GM23248 (cell line): ENCODE measurements around the gene ANKRD13C. TPM values are rescaled to one million over a fixed set of nuclear protein-coding genes. Genes with fewer than 3 reads are reported as not detected.

ENCODE experiments used
- DNase-seq: peaks from one replicate; pipeline ENCODE4 v3.0.0-alpha.2; 2015
- H2AFZ ChIP-seq: fragments of 200-600 bp; sonication (generic); 2 replicates; pipeline ENCODE4 v1.6.1; 2016; ENCODE audit warnings: antibody characterized with exemption
- H3F3A ChIP-seq: fragments of 200-600 bp; sonication (generic); 2 replicates; pipeline ENCODE4 v1.6.1; 2016; ENCODE audit warnings: mild to moderate bottlenecking, antibody characterized with exemption, mixed run types; ENCODE audit not compliant: insufficient read depth
- H3K27ac ChIP-seq: fragments of 200-600 bp; sonication (generic); 2 replicates; pipeline ENCODE4 v1.5.1; 2016; ENCODE audit warnings: mild to moderate bottlenecking
- H3K27me3 ChIP-seq: fragments of 200-600 bp; sonication (generic); replicated peaks from 2 replicates; pipeline ENCODE4 v1.6.1; 2016; ENCODE audit warnings: mild to moderate bottlenecking; ENCODE audit not compliant: insufficient read depth
- H3K36me3 ChIP-seq: fragments of 200-600 bp; sonication (generic); 2 replicates; pipeline ENCODE4 v1.6.1; 2016; ENCODE audit warnings: low read depth, mild to moderate bottlenecking
- H3K4me1 ChIP-seq: fragments of 200-600 bp; sonication (generic); 2 replicates; pipeline ENCODE4 v1.6.1; 2016; ENCODE audit warnings: mild to moderate bottlenecking; ENCODE audit not compliant: insufficient read depth
- H3K4me2 ChIP-seq: fragments of 200-600 bp; sonication (generic); one replicate; pipeline ENCODE4 v1.6.1; 2016; ENCODE audit warnings: mild to moderate bottlenecking; ENCODE audit not compliant: unreplicated experiment
- H3K4me3 ChIP-seq: fragments of 200-600 bp; sonication (generic); 2 replicates; pipeline ENCODE4 v1.5.1; 2016; ENCODE audit warnings: mild to moderate bottlenecking
- H3K79me2 ChIP-seq: fragments of 200-600 bp; sonication (generic); 2 replicates; pipeline ENCODE4 v1.6.1; 2016; ENCODE audit warnings: mild to moderate bottlenecking; ENCODE audit not compliant: insufficient read depth
- H3K9ac ChIP-seq: fragments of 200-600 bp; sonication (generic); 2 replicates; pipeline ENCODE4 v1.6.1; 2016; ENCODE audit warnings: mild to moderate bottlenecking
- H3K9me2 ChIP-seq: fragments of 200-600 bp; sonication (generic); 2 replicates; pipeline ENCODE4 v1.6.1; 2016; ENCODE audit warnings: mixed run types, mild to moderate bottlenecking, moderate library complexity; ENCODE audit not compliant: insufficient read depth
- H3K9me3 ChIP-seq: fragments of 200-600 bp; sonication (generic); one replicate; pipeline ENCODE4 v1.6.1; 2017; ENCODE audit warnings: low read depth
- H4K20me1 ChIP-seq: fragments of 200-600 bp; sonication (generic); 2 replicates; pipeline ENCODE4 v1.6.0; 2016; ENCODE audit not compliant: insufficient read depth
- EZH2 ChIP-seq: fragments of 200-600 bp; sonication (generic); IDR thresholded peaks from 2 replicates; pipeline ENCODE4 v1.6.1; 2018; ENCODE audit warnings: antibody characterized with exemption, mild to moderate bottlenecking; ENCODE audit not compliant: insufficient read depth, poor library complexity, severe bottlenecking
- EZH2phosphoT487 ChIP-seq: fragments of 200-600 bp; sonication (generic); IDR thresholded peaks from 2 replicates; pipeline ENCODE4 v1.6.1; 2018; ENCODE audit warnings: antibody characterized with exemption, moderate library complexity, mild to moderate bottlenecking, low read depth; ENCODE audit not compliant: insufficient read depth
- WGBS, 2 experiments: methylation state at CpG; one replicate each; pipeline ENCODE4 v1.1.6; 2015 to 2017; ENCODE audit warnings: low lambda C conversion rate in 2 of 2, low coverage in 1 of 2; ENCODE audit errors: missing lambda C conversion rate in 2 of 2; 5-methylcytosine and 5-hydroxymethylcytosine counted together
- in situ Hi-C: fragments of 300-500 bp; cut with MboI; formaldehyde crosslinking; loops from 2 replicates; pipeline ENCODE4 v1.15.0; 2020
- polyA plus RNA-seq: library from polyadenylated mRNA; unstranded; fragments of >200 nt; fragmentation: Nextera tagmentation; extraction: Ambion mirVana; gene quantifications from 2 replicates; pipeline ENCODE4 v1.2.1, GENCODE V29; 2016
- total RNA-seq: library from RNA; depleted of rRNA; stranded (reverse); fragments of >200 nt; shearing (Covaris generic); gene quantifications from 2 replicates; pipeline ENCODE4 v1.2.3, GENCODE V29; 2014

Gene ANKRD13C
- total and polyA plus RNA-seq, 2 experiments from 2014 or later, result 28.6 to 33.4 TPM

GRCh38 chr1:70364439-70364838 lies 9.9 kb upstream of the ANKRD13C start:
- no peaks in the 10 kb centered on the region for H3K79me2 ChIP-seq
- no peak for TF ChIP-seq EZH2
- TF ChIP-seq EZH2phosphoT487, result no peak
- in situ Hi-C loops, result no loop called here
- no peaks in the 10 kb centered on the region for H3K9me3 ChIP-seq
- peaks cover 10% of the 10 kb centered on the region for H3K4me1 ChIP-seq
- no peak overlapping the region for H3K9ac ChIP-seq
- H3K36me3 ChIP-seq, result no peaks in the 10 kb centered on the region
- no peaks in the 10 kb centered on the region for H4K20me1 ChIP-seq
- H3F3A ChIP-seq, result no peaks in the 10 kb centered on the region
- no peak overlapping the region for H3K27ac ChIP-seq
- no peak for DNase-seq
- H3K4me2 ChIP-seq, result no peak overlapping the region
- H3K27me3 ChIP-seq, result no peaks in the 10 kb centered on the region
- no peaks in the 10 kb centered on the region for H3K9me2 ChIP-seq
- no peak overlapping the region for H2AFZ ChIP-seq
- 86 to 92% methylated on average over 3 of the region's 3 CpGs for WGBS, 2 experiments
- no peak overlapping the region for H3K4me3 ChIP-seq

- TF ChIP-seq EZH2 (no peak), EZH2phosphoT487 (no peak)
- Histone ChIP-seq H3K4me3 (no peak overlapping the region), H3K9me3 (no peaks in the 10 kb centered on the region), H3K36me3 (no peaks in the 10 kb centered on the region), H3F3A (no peaks in the 10 kb centered on the region), H3K4me2 (no peak overlapping the region), H4K20me1 (no peaks in the 10 kb centered on the region), H3K27me3 (no peaks in the 10 kb centered on the region), H3K4me1 (peaks cover 17% of the 10 kb centered on the region), H3K9me2 (no peaks in the 10 kb centered on the region), H3K79me2 (no peaks in the 10 kb centered on the region), H3K27ac (no peak overlapping the region), H2AFZ (no peak overlapping the region), H3K9ac (no peak overlapping the region)
- in situ Hi-C loops, result no loop called here
- peak; percentile 30 for DNase-seq
- WGBS, 2 experiments, result 78 to 82% methylated on average over 3 of the region's 3 CpGs
Observed at GRCh38 chr1:70361727-70362398, 7.3 kb upstream of the ANKRD13C start.

- H2AFZ ChIP-seq, result no peak overlapping the region
- DNase-seq, result no peak
- H3K36me3 ChIP-seq, result no peaks in the 10 kb centered on the region
- no peaks in the 10 kb centered on the region for H3K27me3 ChIP-seq
- TF ChIP-seq EZH2, result no peak
- no peak for TF ChIP-seq EZH2phosphoT487
- no peaks in the 10 kb centered on the region for H4K20me1 ChIP-seq
- no peak overlapping the region for H3K4me3 ChIP-seq
- H3K4me1 ChIP-seq, result peaks cover 17% of the 10 kb centered on the region
- no peaks in the 10 kb centered on the region for H3F3A ChIP-seq
- H3K9me2 ChIP-seq, result no peaks in the 10 kb centered on the region
- H3K4me2 ChIP-seq, result no peak overlapping the region
- no peaks in the 10 kb centered on the region for H3K9me3 ChIP-seq
- 85 to 87% methylated on average over 5 of the region's 5 CpGs for WGBS, 2 experiments
- in situ Hi-C loops, result no loop called here
- H3K27ac ChIP-seq, result no peak overlapping the region
- H3K79me2 ChIP-seq, result no peaks in the 10 kb centered on the region
- H3K9ac ChIP-seq, result no peak overlapping the region
Observed at GRCh38 chr1:70360321-70360720, 5.8 kb upstream of the ANKRD13C start.

GRCh38 chr1:70358921-70359564 lies 4.5 kb upstream of the ANKRD13C start:
- Histone ChIP-seq H3K4me1 (peaks cover 17% of the 10 kb centered on the region), H3K9me2 (no peaks in the 10 kb centered on the region), H3K9me3 (no peaks in the 10 kb centered on the region), H2AFZ (no peak overlapping the region), H3K27me3 (no peaks in the 10 kb centered on the region), H3K4me3 (no peak overlapping the region), H3K4me2 (no peak overlapping the region), H3K36me3 (no peaks in the 10 kb centered on the region), H3F3A (no peaks in the 10 kb centered on the region), H4K20me1 (no peaks in the 10 kb centered on the region), H3K27ac (no peak overlapping the region), H3K9ac (no peak overlapping the region), H3K79me2 (peaks cover 3% of the 10 kb centered on the region)
- peak; percentile 68 for DNase-seq
- 89 to 91% methylated on average over 7 of the region's 7 CpGs for WGBS, 2 experiments
- no peak for TF ChIP-seq EZH2phosphoT487
- TF ChIP-seq EZH2, result no peak
- in situ Hi-C loops, result no loop called here
